Nephron progenitor cell (in vitro differentiated cells): ENCODE results near the gene BMP5.

Experiments
- DNase-seq: peaks from one replicate; pipeline ENCODE4 v3.0.0; 2021
- H3K27ac Mint-ChIP-seq: 2 replicates; pipeline ENCODE4 v1.8.0; 2021; ENCODE audit warnings: mild to moderate bottlenecking, moderate library complexity, mixed read lengths
- H3K27me3 Mint-ChIP-seq: 2 replicates; pipeline ENCODE4 v1.8.0; 2021; ENCODE audit warnings: mild to moderate bottlenecking, low read depth, mixed read lengths; ENCODE audit not compliant: poor library complexity
- H3K36me3 Mint-ChIP-seq: 2 replicates; pipeline ENCODE4 v1.8.0; 2021; ENCODE audit warnings: low read depth, mixed read lengths
- H3K4me1 Mint-ChIP-seq: 2 replicates; pipeline ENCODE4 v1.8.0; 2021; ENCODE audit warnings: mixed read lengths
- H3K4me3 Mint-ChIP-seq: 2 replicates; pipeline ENCODE4 v1.8.0; 2021; ENCODE audit warnings: mild to moderate bottlenecking, moderate library complexity, mixed read lengths
- H3K9me3 Mint-ChIP-seq: 2 replicates; pipeline ENCODE4 v1.8.0; 2021; ENCODE audit warnings: mild to moderate bottlenecking, moderate library complexity, mixed read lengths
- CTCF ChIP-seq: fragments of 200-600 bp; sonication (generic); IDR thresholded peaks from 2 replicates; pipeline ENCODE4 v1.5.0; 2021; ENCODE audit warnings: antibody characterized with exemption

BMP5 gene

GRCh38 chr6:55774286-55775028 is 100.9 kb downstream of the BMP5 start:
- H3K9me3 Mint-ChIP-seq, result no peaks in the 10 kb centered on the region
- H3K27ac Mint-ChIP-seq, result no peak overlapping the region
- H3K4me1 Mint-ChIP-seq, result peaks cover 6% of the 10 kb centered on the region
- H3K36me3 Mint-ChIP-seq, result no peaks in the 10 kb centered on the region
- H3K27me3 Mint-ChIP-seq, result no peaks in the 10 kb centered on the region
- no peak for TF ChIP-seq CTCF
- H3K4me3 Mint-ChIP-seq, result no peak overlapping the region
- no peak for DNase-seq

- DNase-seq, result no peak
- Mint-ChIP-seq H3K4me1 (peaks cover 6% of the 10 kb centered on the region), H3K36me3 (no peaks in the 10 kb centered on the region), H3K27ac (no peak overlapping the region), H3K27me3 (no peaks in the 10 kb centered on the region), H3K4me3 (no peak overlapping the region), H3K9me3 (no peaks in the 10 kb centered on the region)
- TF ChIP-seq CTCF, result no peak
These were observed 101.7 kb downstream of the BMP5 start for GRCh38 chr6:55773620-55774216.

GRCh38 chr6:55772730-55773129 is 102.7 kb downstream of the BMP5 start:
- Mint-ChIP-seq H3K27me3 (no peaks in the 10 kb centered on the region), H3K9me3 (no peaks in the 10 kb centered on the region), H3K4me3 (no peak overlapping the region), H3K4me1 (peaks cover 6% of the 10 kb centered on the region), H3K36me3 (no peaks in the 10 kb centered on the region), H3K27ac (no peak overlapping the region)
- TF ChIP-seq CTCF, result no peak
- DNase-seq, result no peak

GRCh38 chr6:55759536-55759935 is 115.9 kb downstream of the BMP5 start:
- no peak for TF ChIP-seq CTCF
- no peak for DNase-seq
- H3K4me3 Mint-ChIP-seq, result no peak overlapping the region
- peaks cover 3% of the 10 kb centered on the region for H3K27me3 Mint-ChIP-seq
- H3K4me1 Mint-ChIP-seq, result no peaks in the 10 kb centered on the region
- H3K27ac Mint-ChIP-seq, result no peak overlapping the region
- no peaks in the 10 kb centered on the region for H3K36me3 Mint-ChIP-seq
- no peaks in the 10 kb centered on the region for H3K9me3 Mint-ChIP-seq

GRCh38 chr6:55758156-55758937 is 117.0 kb downstream of the BMP5 start:
- no peak for TF ChIP-seq CTCF
- Mint-ChIP-seq H3K9me3 (no peaks in the 10 kb centered on the region), H3K4me1 (no peaks in the 10 kb centered on the region), H3K36me3 (no peaks in the 10 kb centered on the region), H3K27ac (no peak overlapping the region), H3K27me3 (peaks cover 3% of the 10 kb centered on the region), H3K4me3 (no peak overlapping the region)
- no peak for DNase-seq
